ENCODE measurements around the gene PAQR3.
"Not testable (repeated sequence)": the region's sequence is repeated elsewhere in the genome, so short reads cannot be mapped to it uniquely, and the experiment has no call there.

- not testable (repeated sequence) for TF ChIP-seq POLR2A (IDR thresholded peaks at IDR 0.05)
- TF ChIP-seq, protein P1, sequence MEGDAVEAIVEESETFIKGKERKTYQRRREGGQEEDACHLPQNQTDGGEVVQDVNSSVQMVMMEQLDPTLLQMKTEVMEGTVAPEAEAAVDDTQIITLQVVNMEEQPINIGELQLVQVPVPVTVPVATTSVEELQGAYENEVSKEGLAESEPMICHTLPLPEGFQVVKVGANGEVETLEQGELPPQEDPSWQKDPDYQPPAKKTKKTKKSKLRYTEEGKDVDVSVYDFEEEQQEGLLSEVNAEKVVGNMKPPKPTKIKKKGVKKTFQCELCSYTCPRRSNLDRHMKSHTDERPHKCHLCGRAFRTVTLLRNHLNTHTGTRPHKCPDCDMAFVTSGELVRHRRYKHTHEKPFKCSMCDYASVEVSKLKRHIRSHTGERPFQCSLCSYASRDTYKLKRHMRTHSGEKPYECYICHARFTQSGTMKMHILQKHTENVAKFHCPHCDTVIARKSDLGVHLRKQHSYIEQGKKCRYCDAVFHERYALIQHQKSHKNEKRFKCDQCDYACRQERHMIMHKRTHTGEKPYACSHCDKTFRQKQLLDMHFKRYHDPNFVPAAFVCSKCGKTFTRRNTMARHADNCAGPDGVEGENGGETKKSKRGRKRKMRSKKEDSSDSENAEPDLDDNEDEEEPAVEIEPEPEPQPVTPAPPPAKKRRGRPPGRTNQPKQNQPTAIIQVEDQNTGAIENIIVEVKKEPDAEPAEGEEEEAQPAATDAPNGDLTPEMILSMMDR (IDR thresholded peaks at IDR 0.05): not testable (repeated sequence)
Measured at GRCh38 chr4:78868712-78869111, 70.5 kb downstream of the PAQR3 start.
